GM19328 (cell line): ENCODE results near the gene DEGS2.

Experiments
- ATAC-seq: cut with Tn5 transposase; IDR thresholded peaks from one replicate; pipeline ENCODE4 v1.9.1; 2021; ENCODE audit warnings: mild to moderate bottlenecking, moderate library complexity; ENCODE audit not compliant: unreplicated experiment

The DEGS2 gene

DNA sequence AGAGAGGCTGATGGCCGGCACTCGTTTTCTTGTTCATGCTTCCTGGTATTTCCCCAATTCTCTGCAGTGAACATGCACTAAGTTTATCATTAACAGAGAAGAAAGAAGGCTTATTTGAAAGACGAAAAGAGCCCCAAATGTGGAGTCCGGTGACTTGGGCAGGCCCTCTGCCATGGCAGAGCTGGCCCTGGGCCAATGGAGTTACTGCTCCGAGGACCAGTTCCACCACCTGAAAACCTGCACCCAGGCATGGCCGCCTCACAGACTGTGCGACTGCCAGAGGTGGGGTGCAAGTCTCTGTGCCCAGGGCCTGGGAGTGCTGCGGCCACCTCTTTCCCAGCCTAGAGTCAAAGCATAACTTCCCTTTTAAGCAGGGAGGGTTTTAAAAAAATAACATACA is 24.9 kb downstream of the DEGS2 start:
- no peak for ATAC-seq

DNA sequence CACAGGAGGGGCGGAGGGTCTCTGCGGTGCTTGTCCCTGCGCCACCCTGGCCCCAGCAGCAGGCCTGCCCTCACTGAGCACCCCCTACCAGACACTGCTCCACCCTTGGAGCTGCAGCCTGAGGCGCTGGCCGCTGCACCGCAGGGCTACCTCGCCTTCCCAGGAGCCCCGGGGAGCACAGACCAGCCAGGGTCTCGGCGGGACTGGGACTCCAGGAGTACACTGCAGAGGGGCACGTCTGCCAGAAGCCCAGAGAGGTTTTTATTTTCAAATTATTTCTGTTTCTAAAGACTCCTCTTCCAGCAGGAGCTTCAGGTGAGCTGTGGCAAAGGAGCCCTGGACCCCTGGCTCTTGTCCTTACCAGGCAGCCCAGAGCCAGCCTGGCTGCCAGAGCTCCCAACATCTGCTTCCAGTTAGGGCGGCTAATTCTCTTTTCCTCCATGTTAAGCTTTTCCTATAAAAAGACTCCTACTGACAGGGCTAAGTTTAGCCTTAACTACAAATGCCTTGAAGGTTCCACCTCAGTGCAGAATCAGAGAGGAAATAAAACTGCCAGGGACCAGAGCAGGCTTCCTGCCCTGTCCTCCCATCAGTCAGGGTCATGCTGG is 26.4 kb downstream of the DEGS2 start:
- no peak for ATAC-seq

DNA sequence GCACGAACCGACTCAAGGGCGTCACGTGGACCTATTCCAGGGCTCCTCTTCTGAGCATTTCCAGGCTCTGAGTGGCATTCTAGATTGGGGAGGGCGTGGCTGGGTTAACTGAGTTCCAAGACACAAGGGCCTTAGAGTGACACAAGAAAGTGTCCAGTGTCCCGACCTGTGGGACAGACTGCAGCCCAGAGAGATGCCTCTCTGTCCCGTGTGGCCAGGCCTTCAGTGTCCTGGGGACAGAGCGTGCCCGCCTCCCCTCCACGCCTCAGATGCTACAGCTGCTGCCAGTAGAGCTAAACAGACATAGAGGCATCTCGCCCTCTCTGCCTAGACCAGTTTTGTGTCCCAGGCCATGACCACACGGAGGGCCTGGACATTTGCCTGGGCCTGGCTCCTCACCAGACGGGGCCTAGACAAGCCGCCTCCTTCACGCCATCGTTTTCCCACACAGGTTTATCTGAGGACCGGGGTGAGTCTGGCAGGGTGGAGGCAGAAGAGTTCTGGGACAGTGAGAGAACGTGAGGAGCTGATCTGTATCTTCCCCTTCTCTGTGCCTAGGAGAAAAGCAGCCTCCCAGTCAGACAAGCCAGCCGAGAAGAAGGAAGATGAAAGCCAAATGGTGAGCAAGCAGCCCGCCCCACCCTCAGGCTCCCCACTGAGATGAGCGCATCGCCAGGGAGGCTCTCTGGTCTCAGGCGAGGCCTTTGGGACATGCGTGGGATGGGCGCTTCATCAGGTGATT is 27.1 kb downstream of the DEGS2 start:
- ATAC-seq: no peak

DNA sequence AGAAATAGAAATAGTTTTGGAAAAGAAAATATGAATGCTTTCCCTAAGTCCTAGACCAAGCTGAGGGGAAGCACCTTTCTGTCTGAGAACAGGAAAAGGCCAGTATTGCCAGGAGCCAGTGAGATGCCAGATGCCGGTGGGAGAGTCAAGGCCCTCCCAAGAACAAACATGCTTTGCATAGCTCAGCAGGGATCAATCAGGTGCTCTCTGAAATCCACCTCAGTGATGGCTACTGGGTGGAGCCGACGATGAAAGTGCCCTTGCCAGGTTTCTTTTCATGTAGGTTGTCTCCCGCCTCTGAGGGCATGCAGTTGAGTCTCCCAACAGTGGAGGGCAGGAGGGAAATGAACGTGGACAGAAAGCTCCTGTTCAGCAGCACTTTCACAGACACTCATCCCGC is 28.3 kb downstream of the DEGS2 start:
- ATAC-seq: no peak

DNA sequence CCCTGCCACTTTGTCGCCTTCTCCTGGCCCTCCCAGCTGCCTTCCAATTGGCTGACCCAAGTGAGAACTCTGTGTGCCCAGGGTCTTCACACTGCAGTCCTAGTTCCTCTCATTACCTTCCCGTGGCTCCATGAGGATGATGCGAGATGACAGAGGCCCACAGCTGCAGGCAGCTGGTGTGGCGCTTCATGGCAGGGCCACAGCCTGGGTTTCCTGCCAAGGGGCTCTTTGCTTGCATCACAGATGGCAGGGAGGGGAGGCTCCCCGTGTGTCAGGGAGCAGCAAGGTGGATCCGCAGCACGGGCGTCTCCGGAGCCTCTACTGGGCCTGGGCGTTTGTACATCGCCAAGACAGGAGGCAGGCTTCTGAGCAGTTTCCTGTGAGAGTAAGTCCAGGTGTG is 28.9 kb downstream of the DEGS2 start:
- ATAC-seq: no peak

DNA sequence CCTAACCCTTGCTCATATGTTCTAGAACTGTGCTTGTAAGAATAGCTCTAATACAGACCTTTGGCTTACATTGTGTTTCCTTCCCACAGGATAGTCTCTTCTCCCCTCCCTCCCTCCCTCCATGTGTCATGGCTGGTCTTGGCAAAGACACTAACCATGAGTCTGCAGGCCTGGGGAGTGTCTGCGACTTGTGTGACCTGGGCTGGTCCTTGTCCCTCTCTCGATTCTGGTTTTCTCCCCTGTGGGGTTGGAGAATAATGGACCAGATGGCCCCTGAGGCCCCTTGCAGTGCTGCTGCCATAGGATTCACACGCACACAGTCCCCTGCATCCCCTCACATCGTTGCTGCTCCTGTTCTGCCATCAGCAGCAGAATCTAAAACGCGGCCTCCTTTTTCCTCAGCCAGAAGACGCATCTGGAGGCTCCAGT is 30.3 kb downstream of the DEGS2 start:
- no peak for ATAC-seq

DNA sequence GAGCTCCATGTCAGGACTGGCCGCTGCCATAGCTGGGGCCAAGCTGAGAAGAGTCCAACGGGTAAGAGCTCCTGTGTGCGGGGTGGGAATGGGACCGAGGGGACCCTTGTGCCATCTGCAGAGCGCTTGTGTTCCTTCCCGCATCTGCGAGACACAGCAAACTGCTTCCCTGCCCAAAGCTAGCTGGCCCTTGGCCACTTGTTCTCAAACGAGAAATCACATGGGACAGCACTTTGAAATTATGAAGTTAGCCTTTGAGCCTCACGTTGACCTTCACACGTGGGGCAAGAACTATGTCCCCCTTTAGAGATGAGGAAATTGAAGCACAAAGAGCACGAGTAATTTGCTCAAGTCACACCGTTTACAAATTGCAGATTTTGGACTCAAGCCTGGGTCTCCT is 30.8 kb downstream of the DEGS2 start:
- ATAC-seq: no peak

DNA sequence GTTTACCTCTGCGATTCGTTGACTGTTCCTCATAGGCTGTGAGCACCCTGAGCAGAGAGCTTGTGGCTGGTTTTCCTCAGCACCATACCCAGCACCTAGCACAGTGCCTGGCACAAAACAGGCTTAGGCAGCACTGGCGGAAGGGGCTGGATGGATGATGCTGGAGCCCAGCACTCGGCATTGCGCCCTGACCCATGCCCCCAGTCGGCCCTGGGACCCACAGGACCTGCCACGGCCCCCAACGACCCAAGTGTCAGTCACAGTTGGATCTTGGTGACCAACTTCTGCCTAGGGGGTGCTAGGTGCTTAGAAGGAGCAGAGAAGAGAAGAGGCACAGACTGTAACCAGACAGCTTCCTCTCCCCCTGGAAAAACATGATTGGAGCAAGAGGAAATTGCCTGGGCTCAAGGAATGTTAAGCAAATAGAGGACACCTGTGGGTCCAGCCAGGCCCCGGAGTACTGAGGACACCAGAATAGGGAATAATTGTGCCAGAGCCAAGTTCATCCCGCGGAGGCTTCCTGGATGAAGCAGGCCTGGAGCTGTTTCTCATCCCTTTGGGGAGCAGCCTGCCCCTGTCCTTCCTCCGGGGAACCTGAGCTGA is 31.5 kb downstream of the DEGS2 start:
- ATAC-seq: no peak

DNA sequence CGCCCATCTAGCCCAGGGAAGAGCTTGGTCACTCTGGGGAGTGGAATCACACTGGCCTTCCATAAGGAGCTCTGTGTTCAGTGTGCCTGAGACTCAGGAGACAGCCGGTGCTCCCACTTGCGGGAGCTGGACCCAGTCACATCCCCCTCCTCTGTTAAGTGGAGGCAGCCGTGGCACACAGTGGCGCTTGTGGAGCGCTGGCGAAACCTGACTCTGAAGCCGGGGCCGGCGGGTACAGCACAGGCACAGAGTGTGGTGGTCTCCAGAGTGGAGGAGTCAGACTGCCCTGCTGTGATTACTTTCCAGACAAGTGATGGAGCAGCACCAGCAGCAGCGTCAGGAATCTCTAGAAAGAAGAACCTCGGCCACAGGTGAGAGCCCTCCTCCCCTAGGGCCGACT is 33.0 kb downstream of the DEGS2 start:
- no peak for ATAC-seq

DNA sequence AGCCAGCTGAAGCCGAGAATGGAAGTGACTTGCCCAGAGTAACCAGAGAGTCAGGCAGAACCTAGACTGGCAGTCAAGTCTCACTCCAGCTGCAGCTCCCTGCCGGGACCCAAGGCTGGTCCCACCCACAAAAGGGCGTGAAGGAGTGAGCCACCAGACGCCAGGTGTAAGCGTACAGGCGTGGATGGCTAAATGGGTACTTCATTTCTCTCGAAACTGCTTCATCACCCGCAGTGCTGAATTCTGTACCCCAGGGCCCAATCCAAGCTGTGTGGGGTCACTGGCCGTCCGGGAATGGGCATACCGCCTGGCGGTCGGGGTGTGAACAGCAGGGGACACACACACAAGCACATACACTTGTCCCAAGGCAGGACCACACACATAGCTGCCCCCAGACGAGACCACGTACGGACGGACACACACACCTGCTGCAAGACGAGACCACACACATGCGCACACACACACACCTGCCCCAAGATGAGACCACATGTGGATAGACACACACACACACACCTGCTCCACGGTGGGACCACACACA is 34.8 kb downstream of the DEGS2 start:
- no peak for ATAC-seq

DNA sequence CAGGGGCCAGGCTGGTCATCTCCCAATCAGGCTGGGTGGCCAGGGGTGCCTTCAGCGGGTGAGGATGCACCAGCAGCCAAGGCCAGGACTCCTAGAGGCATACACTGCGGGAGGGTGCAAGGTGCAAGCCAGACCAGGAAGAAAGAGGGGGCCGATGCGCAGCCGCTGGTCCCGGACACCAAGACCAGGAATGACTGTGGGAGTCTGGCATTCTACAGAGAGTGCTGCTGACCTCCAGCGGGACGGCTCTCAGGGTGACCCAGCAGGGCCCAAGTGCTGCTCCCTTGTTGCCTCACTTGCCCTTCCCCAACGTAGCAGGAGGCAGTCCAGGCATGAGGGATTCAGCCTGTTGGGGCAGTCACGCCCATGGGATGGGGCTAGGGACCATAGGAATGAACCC is 35.8 kb downstream of the DEGS2 start:
- no peak for ATAC-seq

DNA sequence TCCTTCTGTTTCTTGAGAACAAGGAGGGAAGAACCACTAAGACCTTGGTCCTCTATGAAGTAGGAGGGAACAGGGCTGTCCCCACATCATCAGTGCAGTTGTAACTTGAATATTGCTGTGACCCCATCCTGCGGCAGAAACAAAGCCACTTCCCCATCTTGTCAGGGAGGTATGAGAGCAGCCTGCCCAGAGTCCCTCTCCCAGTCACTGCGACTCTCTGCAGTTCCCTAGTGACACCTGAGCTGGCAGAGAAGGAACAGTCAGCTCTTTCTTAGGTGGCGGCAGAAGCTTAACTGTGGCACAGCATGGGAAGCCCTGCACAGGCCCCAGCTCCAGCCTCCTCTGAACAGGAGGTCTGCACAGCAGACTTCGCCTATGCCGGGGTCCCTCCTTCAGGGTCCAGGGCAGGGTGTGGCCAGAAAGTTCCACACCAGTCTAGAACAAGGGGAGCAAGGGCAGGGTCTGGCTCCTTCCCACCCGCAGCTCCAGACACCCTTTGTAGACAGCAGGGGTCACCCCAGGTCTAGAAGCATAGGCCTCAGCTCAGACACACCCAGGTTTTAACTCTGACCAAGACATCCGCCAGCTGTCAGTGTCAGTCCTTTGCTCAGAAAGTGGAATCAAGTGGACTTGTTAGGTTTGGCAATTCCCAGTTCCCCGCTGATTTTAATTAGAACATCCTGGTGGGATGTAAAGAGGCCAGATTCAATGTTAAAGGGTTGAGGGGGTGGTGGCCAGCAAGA is 36.8 kb downstream of the DEGS2 start:
- no peak for ATAC-seq

DNA sequence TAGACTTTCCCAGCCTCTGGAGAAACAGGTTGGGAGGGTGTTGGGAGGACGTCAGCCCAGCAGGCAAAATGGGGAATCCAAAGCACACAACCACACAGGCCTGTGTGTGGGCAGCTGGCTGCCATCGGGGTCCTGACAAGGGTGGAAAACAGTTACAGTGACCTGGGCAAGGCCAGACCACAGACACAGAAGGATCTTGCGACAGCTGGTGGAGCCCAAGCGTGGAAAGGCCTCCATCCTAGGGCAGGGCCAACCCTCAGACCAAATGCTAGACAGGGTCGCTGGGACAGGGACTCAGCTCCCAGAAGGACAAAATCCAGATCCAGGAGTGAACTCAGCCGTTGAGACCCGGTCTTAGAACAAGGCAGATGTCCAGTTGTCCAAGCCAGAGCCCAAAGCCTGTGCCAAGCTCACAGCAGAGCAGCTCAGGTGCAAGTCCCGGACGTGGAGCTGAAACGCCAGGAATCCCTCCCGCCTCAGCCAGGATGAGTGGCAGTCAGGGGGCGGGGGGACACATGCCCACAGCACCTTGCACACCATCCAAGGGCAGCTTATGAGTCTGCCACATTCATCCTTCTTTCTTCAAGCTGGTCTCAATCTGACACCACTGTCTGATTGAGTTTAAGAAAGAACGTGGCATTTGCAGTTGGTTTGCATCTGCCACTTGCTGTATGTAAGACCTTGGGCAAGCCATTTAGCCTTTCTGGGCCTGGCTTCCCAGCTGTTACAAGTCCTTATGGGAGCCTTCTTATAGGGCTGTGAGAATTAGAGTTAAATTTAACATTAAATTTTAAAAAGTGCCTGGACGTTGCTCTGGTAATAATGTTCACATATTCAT is 37.6 kb downstream of the DEGS2 start:
- no peak for ATAC-seq

DNA sequence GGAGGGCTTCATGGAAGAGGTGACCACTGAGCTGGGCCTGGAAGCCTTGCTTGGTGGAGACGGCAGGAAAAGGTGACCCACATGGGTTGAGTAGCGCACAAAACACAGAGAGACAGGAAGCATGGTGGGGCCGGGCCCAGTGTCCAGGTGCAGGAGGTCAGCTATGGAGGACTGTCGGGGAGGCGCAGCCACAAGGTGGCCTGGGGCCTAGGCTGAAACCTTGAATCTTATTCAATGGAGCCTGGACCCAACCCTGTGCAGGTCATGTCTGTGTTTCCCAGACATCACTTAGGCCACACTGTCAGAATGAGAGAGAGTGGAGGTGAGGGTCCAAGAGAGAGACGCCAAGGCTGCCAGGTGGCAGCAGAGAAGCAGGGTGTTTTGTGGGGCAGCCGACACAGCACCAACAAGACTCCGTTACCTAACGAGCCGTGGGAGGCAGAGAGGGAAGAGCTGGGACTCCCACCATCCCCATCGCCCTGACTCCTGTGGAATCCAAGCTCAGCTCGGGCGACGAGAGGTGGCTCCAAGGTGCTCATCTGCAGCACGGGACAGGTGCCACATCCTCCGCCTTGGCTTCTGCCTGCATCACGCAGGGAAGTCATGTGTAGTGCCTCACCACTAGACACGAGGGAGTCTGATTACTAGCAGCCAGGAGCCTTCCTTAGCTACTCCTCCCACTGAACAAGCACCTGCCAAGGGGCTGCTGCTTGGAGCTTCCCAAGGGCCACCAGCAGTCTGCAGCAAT is 38.7 kb downstream of the DEGS2 start:
- no peak for ATAC-seq

DNA sequence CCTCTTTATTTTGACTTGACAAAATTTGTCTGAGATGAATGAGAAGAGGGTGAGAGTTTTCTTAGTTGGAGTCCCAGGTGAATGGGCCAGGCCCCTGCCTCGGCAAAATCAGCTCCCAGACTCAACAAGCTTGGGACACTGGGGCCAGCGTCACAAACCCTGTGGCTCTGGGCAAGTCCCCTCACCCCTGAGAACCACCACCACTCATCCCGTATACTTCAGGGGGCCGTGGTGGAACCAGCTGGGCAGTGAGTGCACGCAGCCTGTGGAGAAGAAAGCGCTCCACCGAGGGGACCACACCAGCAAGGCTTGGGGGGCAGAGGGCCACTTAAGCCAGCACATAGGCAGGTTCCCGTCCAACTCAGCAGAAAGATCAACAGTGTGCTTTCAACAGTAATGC is 40.2 kb downstream of the DEGS2 start:
- no peak for ATAC-seq

DNA sequence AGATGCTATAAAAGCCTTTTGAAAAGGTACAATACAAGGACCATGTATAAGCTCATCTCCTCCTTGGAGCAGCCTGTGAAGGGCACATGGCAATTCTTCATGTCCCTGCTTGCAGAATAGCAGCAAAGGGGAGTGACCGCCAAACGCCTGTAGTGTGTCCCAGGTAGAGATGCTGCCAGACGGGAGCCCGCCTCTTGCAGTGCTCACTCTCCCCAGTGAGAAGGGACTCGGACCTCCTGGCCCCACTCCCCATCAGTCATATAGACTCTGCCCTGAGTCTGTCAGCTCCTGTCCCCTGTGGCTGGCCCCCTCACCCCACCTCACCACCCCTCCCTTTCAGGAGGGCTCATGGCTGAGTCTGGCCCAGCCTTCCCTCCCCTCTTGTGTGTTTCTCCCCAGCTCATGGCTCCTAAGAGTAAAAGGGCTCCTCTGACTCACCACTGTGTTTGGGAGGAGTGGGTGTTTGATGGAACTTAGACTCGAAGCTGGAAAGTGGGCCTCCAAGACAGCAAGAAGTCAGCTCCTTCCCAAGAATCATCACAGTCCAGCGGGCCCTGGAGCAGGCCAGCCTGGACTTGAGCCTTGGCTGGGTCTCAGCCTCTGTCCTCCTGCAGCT is 40.9 kb downstream of the DEGS2 start:
- no peak for ATAC-seq

DNA sequence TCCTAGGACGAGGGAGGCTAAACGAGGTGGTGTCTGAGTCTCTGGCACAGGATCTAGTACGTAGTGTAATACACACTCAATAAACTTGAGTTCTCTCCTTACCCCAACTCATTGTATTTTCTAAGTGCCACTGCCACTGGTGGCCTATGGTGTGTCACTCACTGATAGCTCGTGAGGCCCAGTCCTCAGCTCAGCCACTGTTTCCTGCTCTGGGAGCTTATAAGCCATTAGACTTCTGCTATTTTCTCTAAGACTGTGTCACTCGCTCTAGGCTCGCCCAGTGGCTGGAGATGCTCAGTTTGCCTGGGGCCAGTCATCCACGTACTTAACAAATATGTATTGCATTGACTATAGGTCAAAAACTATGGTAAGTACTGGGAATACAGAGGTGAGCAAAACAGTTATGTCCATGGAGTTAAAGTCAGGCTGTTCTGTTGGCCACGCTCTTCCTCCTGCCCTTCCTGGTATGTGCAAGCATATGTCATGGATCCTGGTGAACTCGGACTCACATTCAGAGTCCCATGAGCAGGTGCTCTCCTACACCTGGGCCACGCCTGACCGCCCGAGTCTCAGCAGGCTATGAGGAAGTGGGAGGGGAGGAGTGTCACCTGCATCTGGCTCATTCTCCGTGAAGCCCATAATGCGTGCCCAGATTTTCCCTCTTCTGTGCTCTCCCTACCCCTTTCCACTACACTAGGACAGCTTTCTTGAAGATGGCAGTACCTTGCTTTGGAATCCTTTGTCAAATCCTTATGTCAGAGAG is 41.6 kb downstream of the DEGS2 start:
- no peak for ATAC-seq

DNA sequence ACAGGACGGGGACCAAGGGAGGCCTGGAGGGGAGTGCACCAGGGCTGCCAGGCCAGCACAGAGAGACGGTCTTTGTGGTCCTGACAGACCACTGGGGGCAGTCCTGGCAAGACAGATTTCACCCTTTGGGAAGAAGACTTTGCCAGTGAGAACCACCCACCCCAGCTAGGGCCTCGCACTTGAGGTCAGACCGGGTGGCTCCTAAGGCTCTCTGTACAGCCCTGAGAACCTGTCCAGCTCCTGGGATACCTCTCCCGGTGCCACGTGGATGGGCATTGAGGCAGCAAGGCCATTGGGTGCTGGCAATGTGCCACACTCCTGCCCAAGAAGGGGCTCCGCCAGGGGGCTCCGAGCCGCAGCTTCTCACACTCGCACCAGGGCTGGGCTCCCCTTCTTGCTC is 42.4 kb downstream of the DEGS2 start:
- no peak for ATAC-seq

DNA sequence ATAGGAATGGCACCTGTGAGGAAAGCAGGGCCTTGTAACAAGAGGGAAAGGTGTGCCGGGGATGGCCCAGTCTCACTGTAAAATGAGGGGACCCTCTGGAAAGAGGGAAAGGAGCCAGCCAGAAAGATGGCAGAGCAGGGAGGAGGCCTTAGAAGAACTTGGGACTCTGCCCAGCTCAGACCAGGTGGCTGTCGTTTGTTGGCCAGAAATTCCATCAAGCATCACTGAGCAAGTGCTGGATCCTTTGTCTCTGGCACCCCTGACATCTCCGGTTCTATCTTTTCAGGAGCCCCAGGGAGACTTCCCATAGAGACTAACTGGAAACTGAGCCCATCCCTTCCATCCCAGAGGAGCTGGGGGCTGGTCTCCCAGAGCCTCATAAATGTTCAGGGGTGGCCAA is 43.3 kb downstream of the DEGS2 start:
- ATAC-seq: no peak
